ENCODE data around the gene PPP1R7.

DNA sequence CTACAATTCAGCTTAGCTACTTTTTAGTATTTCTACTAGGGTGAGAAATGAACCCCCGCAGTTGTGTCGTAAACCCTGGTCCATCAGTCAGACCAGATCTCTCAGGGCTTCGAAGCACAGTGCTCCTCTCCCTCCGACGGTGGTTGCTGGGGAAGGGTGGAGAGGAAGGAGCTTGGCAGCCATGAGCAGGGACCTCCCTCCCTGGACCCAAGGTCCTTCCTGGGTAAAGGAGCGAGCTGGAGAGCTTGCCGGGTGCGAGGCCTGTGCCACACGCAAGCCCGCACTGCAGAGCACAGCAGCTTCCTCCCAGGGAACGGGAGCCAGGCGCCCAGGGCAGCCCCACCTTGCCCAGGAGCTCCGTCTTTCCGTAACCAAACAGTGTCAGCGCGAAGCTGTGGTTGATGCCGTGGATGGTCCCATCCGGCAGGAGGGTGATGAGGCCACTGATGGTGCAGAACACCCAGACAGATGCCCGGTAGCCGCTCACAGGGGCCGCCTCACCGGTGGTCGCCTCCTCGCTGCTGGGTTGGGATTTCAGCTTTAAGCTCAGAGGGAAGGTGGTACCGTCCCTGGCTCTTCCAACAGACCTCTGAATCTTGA, 13.5 kb upstream of the PPP1R7 start:
- TF ChIP-seq, protein P1, sequence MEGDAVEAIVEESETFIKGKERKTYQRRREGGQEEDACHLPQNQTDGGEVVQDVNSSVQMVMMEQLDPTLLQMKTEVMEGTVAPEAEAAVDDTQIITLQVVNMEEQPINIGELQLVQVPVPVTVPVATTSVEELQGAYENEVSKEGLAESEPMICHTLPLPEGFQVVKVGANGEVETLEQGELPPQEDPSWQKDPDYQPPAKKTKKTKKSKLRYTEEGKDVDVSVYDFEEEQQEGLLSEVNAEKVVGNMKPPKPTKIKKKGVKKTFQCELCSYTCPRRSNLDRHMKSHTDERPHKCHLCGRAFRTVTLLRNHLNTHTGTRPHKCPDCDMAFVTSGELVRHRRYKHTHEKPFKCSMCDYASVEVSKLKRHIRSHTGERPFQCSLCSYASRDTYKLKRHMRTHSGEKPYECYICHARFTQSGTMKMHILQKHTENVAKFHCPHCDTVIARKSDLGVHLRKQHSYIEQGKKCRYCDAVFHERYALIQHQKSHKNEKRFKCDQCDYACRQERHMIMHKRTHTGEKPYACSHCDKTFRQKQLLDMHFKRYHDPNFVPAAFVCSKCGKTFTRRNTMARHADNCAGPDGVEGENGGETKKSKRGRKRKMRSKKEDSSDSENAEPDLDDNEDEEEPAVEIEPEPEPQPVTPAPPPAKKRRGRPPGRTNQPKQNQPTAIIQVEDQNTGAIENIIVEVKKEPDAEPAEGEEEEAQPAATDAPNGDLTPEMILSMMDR (IDR thresholded peaks at IDR 0.05; ENCODE audit: borderline replicate concordance, extremely low read depth, low read length, poor library complexity, severe bottlenecking), result no peak
- no peak for TF ChIP-seq EZH2 (IDR thresholded peaks at IDR 0.05; ENCODE audit: borderline replicate concordance, low read depth, low read length, severe bottlenecking)

Measured in DND-41 (cell line).